ENCODE measurements around the gene MGAT4A.

DNA sequence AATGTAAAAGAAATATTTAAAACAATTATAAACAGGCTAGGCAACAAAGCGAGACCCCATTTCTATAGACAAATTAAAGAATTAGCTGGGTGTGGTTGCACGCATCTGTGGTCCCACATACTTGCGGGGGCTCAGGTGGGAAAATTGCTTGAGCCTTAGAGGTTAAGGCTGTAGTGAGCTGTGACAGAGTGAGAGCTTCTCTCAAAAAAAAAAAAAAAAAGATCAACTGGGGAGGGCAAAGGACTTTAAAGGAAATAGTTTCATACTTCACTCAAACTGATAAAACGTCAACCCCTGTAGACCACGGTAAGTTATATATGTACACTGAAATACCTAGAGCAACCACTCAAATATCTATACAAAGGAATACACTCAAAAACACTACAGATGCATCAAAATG is 37.5 kb downstream of the MGAT4A start:
- TF ChIP-seq, protein P1, sequence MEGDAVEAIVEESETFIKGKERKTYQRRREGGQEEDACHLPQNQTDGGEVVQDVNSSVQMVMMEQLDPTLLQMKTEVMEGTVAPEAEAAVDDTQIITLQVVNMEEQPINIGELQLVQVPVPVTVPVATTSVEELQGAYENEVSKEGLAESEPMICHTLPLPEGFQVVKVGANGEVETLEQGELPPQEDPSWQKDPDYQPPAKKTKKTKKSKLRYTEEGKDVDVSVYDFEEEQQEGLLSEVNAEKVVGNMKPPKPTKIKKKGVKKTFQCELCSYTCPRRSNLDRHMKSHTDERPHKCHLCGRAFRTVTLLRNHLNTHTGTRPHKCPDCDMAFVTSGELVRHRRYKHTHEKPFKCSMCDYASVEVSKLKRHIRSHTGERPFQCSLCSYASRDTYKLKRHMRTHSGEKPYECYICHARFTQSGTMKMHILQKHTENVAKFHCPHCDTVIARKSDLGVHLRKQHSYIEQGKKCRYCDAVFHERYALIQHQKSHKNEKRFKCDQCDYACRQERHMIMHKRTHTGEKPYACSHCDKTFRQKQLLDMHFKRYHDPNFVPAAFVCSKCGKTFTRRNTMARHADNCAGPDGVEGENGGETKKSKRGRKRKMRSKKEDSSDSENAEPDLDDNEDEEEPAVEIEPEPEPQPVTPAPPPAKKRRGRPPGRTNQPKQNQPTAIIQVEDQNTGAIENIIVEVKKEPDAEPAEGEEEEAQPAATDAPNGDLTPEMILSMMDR (IDR thresholded peaks at IDR 0.05 in 4 of 5, conservative IDR thresholded peaks at IDR 0.05 in 1 of 5): no peak
- TF ChIP-seq POLR2A (IDR thresholded peaks at IDR 0.05): no peak

Measured in gastrocnemius medialis (tissue), 4 donors.